SK-N-SH (cell line): Measurements from ENCODE around the gene KIAA0319L. TPM values are rescaled to one million over a fixed set of nuclear protein-coding genes. Genes with fewer than 3 reads are reported as not detected.
"Not testable (repeated sequence)": the region's sequence is repeated elsewhere in the genome, so short reads cannot be mapped to it uniquely, and the experiment has no call there.

Source experiments
- CTCF ChIA-PET: fragments of 300-600, 350-600 bp; formaldehyde crosslinking; extraction: SDS; loops from one replicate; lab custom pipeline; 2021; lab: Yijun Ruan, JAX
- POLR2A ChIA-PET: fragments of 350-600 bp; sonication (Branson Sonifier 250); formaldehyde crosslinking; extraction: SDS; loops from one replicate; lab custom pipeline; 2020; ENCODE audit warnings: antibody characterized with exemption, inconsistent platforms; lab: Yijun Ruan, JAX
- DNase-seq: peaks from one replicate; pipeline ENCODE4 v3.0.0; 2012
- H2AFZ ChIP-seq: fragments of 200-600 bp; sonication (generic); 2 replicates; pipeline ENCODE4 v1.8.1; 2016; ENCODE audit warnings: antibody characterized with exemption, mild to moderate bottlenecking, low read depth
- H3F3A ChIP-seq: fragments of 200-600 bp; sonication (generic); replicated peaks from 2 replicates; pipeline ENCODE3; 2016; ENCODE audit warnings: antibody characterized with exemption, mild to moderate bottlenecking; ENCODE audit not compliant: insufficient read depth
- H3K27ac ChIP-seq, 2 experiments: fragments of 200-500 bp in 1 of 2; fragments of 200-600 bp in 1 of 2; sonication (Bioruptor generic) in 1 of 2; sonication (generic), shearing (Covaris generic) in 1 of 2; 2 replicates each; pipeline versions ENCODE4 v1.5.1 to v1.6.1; 2014 to 2016; ENCODE audit warnings: low read depth in 2 of 2, inconsistent platforms in 1 of 2, low read length in 1 of 2, mild to moderate bottlenecking in 1 of 2, mixed read lengths in 1 of 2
- H3K27me3 ChIP-seq: fragments of 200-600 bp; sonication (generic), shearing (Covaris generic); 2 replicates; pipeline ENCODE4 v1.6.1; 2016; ENCODE audit warnings: mixed run types; ENCODE audit not compliant: insufficient read depth
- H3K36me3 ChIP-seq, 2 experiments: fragments of 200-500 bp in 1 of 2; fragments of 200-600 bp in 1 of 2; sonication (Bioruptor generic) in 1 of 2; sonication (generic) in 1 of 2; replicated peaks in 1 of 2; 2 replicates each; pipeline versions ENCODE3 to v1.5.1; 2014 to 2016; ENCODE audit warnings: low read length in 1 of 2, mild to moderate bottlenecking in 1 of 2; ENCODE audit not compliant: insufficient read depth in 2 of 2, control insufficient read depth in 1 of 2
- H3K4me1 ChIP-seq, 2 experiments: fragments of 200-500 bp in 1 of 2; fragments of 200-600 bp in 1 of 2; sonication (Bioruptor generic) in 1 of 2; sonication (generic), shearing (Covaris generic) in 1 of 2; 2 replicates each; pipeline versions ENCODE4 v1.5.1 to v1.6.1; 2014 to 2016; ENCODE audit warnings: low read depth in 1 of 2, low read length in 1 of 2, mixed run types in 1 of 2; ENCODE audit not compliant: insufficient read depth in 2 of 2, control insufficient read depth in 1 of 2
- H3K4me2 ChIP-seq: fragments of 200-600 bp; sonication (generic), shearing (Covaris generic); 2 replicates; pipeline ENCODE4 v1.6.1; 2017; ENCODE audit warnings: mixed run types
- H3K4me3 ChIP-seq, 2 experiments: fragments of 200-500 bp in 1 of 2; fragments of 200-600 bp in 1 of 2; sonication (Bioruptor generic) in 1 of 2; sonication (generic), shearing (Covaris generic) in 1 of 2; 2 replicates each; pipeline versions ENCODE4 v1.5.1 to v1.8.1; 2014 to 2016; ENCODE audit warnings: low read depth in 2 of 2, inconsistent platforms in 1 of 2, low read length in 1 of 2, mild to moderate bottlenecking in 1 of 2, mixed read lengths in 1 of 2, moderate library complexity in 1 of 2
- H3K79me2 ChIP-seq: fragments of 200-600 bp; sonication (generic); 2 replicates; pipeline ENCODE4 v1.8.1; 2017; ENCODE audit warnings: mild to moderate bottlenecking; ENCODE audit not compliant: insufficient read depth
- H3K9ac ChIP-seq: fragments of 200-600 bp; sonication (generic); 2 replicates; pipeline ENCODE4 v1.6.1; 2017; ENCODE audit warnings: mixed run types
- H3K9me2 ChIP-seq: fragments of 200-600 bp; sonication (generic); 2 replicates; pipeline ENCODE4 v1.6.1; 2017; ENCODE audit warnings: mixed run types
- H3K9me3 ChIP-seq: fragments of 200-600 bp; sonication (generic); 2 replicates; pipeline ENCODE4 v1.6.1; 2017; ENCODE audit warnings: mixed run types, mild to moderate bottlenecking, moderate library complexity
- H4K20me1 ChIP-seq: fragments of 200-600 bp; sonication (generic); 2 replicates; pipeline ENCODE4 v1.6.1; 2017; ENCODE audit warnings: mild to moderate bottlenecking, mixed run types; ENCODE audit not compliant: insufficient read depth
- FOSL2 ChIP-seq: IDR thresholded peaks from 2 replicates; pipeline ENCODE4 v1.4.0; 2012; ENCODE audit warnings: low read depth, mild to moderate bottlenecking, moderate library complexity, borderline replicate concordance
- GATA2 ChIP-seq: sonication (generic); formaldehyde crosslinking; IDR thresholded peaks from 2 replicates; pipeline ENCODE4 v1.5.0; 2020; ENCODE audit warnings: mild to moderate bottlenecking, missing genetic modification reagents
- MXI1 ChIP-seq: IDR thresholded peaks from 2 replicates; pipeline ENCODE4 v1.6.1; 2012; ENCODE audit warnings: mild to moderate bottlenecking, low read depth, low read length, improper control_type of control experiment
- PBX3 ChIP-seq: IDR thresholded peaks from 2 replicates; pipeline ENCODE4; 2012
- POLR2AphosphoS5 ChIP-seq: IDR thresholded peaks from 2 replicates; pipeline ENCODE4 v1.6.1; 2012; ENCODE audit warnings: low read depth, low read length
- REST ChIP-seq: IDR thresholded peaks from 2 replicates; pipeline ENCODE4 v1.6.1; 2012; ENCODE audit warnings: mild to moderate bottlenecking, low read depth, low read length, moderate library complexity
- RFX5 ChIP-seq: IDR thresholded peaks from 2 replicates; pipeline ENCODE4 v1.6.1; 2012; ENCODE audit warnings: mild to moderate bottlenecking, improper control_type of control experiment, low read length
- WGBS: methylation state at CpG from one replicate; pipeline ENCODE4 v1.1.6; 2017; ENCODE audit warnings: low lambda C conversion rate; 5-methylcytosine and 5-hydroxymethylcytosine counted together
- polyA plus RNA-seq, 3 experiments: library from polyadenylated mRNA; depleted of rRNA; stranded (reverse); fragments of >200 nt; gene quantifications; 2 replicates each; pipeline ENCODE4 v1.2.3, GENCODE V29; 2012

KIAA0319L gene
- polyA plus RNA-seq, 1 of the 3 experiments (the other 2 are of a cell fraction): 51.9 TPM

- WGBS: 98% methylated on average over 39 of the region's 70 CpGs
- CTCF ChIA-PET: interaction anchor here (1.1 to 2.3 kb wide), 4 partner anchors 12 to 149 kb away, joined by 3 to 13 read pairs (median 6); no protein-coding TSS in a partner anchor
- DNase-seq: no peak
- H3K79me2 ChIP-seq: no peaks in the 10 kb centered on the region
- TF ChIP-seq MXI1: no peak
- no peak for TF ChIP-seq PBX3
- no peak for TF ChIP-seq REST
- TF ChIP-seq POLR2AphosphoS5: no peak
- no peak for TF ChIP-seq FOSL2
- no peak for TF ChIP-seq RFX5
- TF ChIP-seq GATA2: no peak
- no peak overlapping the region for H3K27ac ChIP-seq
- H3K9ac ChIP-seq: no peak overlapping the region
- no peak overlapping the region for H2AFZ ChIP-seq
- no peaks in the 10 kb centered on the region for H3F3A ChIP-seq
- no peaks in the 10 kb centered on the region for H3K9me3 ChIP-seq
- H4K20me1 ChIP-seq: no peaks in the 10 kb centered on the region
- H3K4me3 ChIP-seq: no peak overlapping the region
- H3K27me3 ChIP-seq: no peaks in the 10 kb centered on the region
- POLR2A ChIA-PET: interaction anchor here (0.9 kb wide), 1 partner anchor 23 kb away, joined by 3 read pairs; no protein-coding TSS in a partner anchor
- peaks cover 0 to 5% of the 10 kb centered on the region in 2 experiments; a peak in 1 of 4 replicates for H3K4me1 ChIP-seq
- H3K9me2 ChIP-seq: no peaks in the 10 kb centered on the region
- no peaks in the 10 kb centered on the region for H3K36me3 ChIP-seq
- no peak overlapping the region for H3K4me2 ChIP-seq
Observed at GRCh38 chr1:35577071-35577998, 20.1 kb upstream of the KIAA0319L start.

- H2AFZ ChIP-seq, CTCF ChIA-PET, H3K4me2 ChIP-seq: not testable (repeated sequence)
Observed at GRCh38 chr1:35576766-35577070, 19.5 kb upstream of the KIAA0319L start.

More at GRCh38 chr1:35576766-35577070, 19.5 kb upstream of the KIAA0319L start:
- H4K20me1 ChIP-seq, POLR2A ChIA-PET, H3K27me3 ChIP-seq, H3K9me3 ChIP-seq, H3K79me2 ChIP-seq, H3K4me3 ChIP-seq, H3K27ac ChIP-seq, H3F3A ChIP-seq, H3K9ac ChIP-seq, H3K36me3 ChIP-seq, DNase-seq, H3K9me2 ChIP-seq, H3K4me1 ChIP-seq: not testable (repeated sequence)
- 98% methylated on average over 22 of the region's 37 CpGs for WGBS
